22Rv1 (cell line): ENCODE data around the gene SCUBE1.

Experiments
- H3K27ac ChIP-seq: fragments of 450-650 bp; 2 replicates; pipeline ENCODE4 v1.5.1; 2017
- CTCF ChIP-seq: fragments of 450-650 bp; IDR thresholded peaks from 2 replicates; pipeline ENCODE4 v1.5.1; 2017; ENCODE audit warnings: mild to moderate bottlenecking
- ZFX ChIP-seq: fragments of 450-650 bp; IDR thresholded peaks from 2 replicates; pipeline ENCODE4 v1.6.1; 2017; ENCODE audit warnings: antibody characterized with exemption, borderline replicate concordance

Gene SCUBE1

GRCh38 chr22:43256569-43256968 is 86.6 kb downstream of the SCUBE1 start:
- H3K27ac ChIP-seq: no peak overlapping the region
- no peak for TF ChIP-seq CTCF
- no peak for TF ChIP-seq ZFX

- no peak for TF ChIP-seq CTCF
- no peak for TF ChIP-seq ZFX
- H3K27ac ChIP-seq: no peak overlapping the region
Observed at GRCh38 chr22:43255299-43255698, 87.9 kb downstream of the SCUBE1 start.

- TF ChIP-seq CTCF: no peak
- no peak for TF ChIP-seq ZFX
- no peak overlapping the region for H3K27ac ChIP-seq
Observed at GRCh38 chr22:43253839-43254238, 89.3 kb downstream of the SCUBE1 start.

GRCh38 chr22:43252319-43252718 is 90.9 kb downstream of the SCUBE1 start:
- TF ChIP-seq ZFX (no peak), CTCF (no peak)
- no peak overlapping the region for H3K27ac ChIP-seq

GRCh38 chr22:43249789-43250471 is 93.2 kb downstream of the SCUBE1 start:
- no peak for TF ChIP-seq ZFX
- no peak for TF ChIP-seq CTCF
- H3K27ac ChIP-seq: no peak overlapping the region

GRCh38 chr22:43247546-43248260 is 95.5 kb downstream of the SCUBE1 start:
- H3K27ac ChIP-seq: no peak overlapping the region
- TF ChIP-seq CTCF (no peak), ZFX (no peak)

GRCh38 chr22:43246188-43246587 is 97.0 kb downstream of the SCUBE1 start:
- TF ChIP-seq CTCF (no peak), ZFX (no peak)
- no peak overlapping the region for H3K27ac ChIP-seq
